GM18511 (cell line): Measurements from ENCODE around the gene MYRF.

Experiments used
- ATAC-seq: cut with Tn5 transposase; IDR thresholded peaks from one replicate; pipeline ENCODE4 v1.9.1; 2021; ENCODE audit warnings: mild to moderate bottlenecking, moderate library complexity; ENCODE audit not compliant: unreplicated experiment

MYRF gene

GRCh38 chr11:61718621-61719302, 33.7 kb upstream of the MYRF start:
- no peak for ATAC-seq

DNA sequence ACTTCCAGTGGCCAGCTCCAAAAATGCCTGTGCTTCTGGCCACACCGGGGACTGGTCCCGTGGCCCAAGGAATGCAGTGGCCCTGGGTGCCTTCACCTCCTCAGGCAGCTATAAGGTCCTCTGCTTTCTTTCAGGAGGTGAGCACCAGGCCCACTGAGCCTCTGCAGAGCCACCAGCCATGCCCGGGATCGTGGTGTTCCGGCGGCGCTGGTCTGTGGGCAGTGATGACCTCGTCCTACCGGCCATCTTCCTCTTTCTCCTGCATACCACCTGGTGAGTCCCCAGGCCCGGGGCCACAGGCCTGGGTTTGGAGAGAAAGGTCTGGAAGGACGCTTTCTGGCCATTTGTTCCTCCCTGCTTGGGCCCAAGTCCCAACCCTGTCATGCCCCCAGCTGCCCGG, 32.5 kb upstream of the MYRF start:
- ATAC-seq: no peak

GRCh38 chr11:61720597-61720996, 31.8 kb upstream of the MYRF start:
- ATAC-seq: no peak

- no peak for ATAC-seq
These were observed 28.0 kb upstream of the MYRF start for GRCh38 chr11:61724437-61724836.

- no peak for ATAC-seq
These were observed 26.6 kb upstream of the MYRF start for GRCh38 chr11:61725781-61726231.

- no peak for ATAC-seq
These were observed 25.7 kb upstream of the MYRF start for GRCh38 chr11:61726775-61727174.

DNA sequence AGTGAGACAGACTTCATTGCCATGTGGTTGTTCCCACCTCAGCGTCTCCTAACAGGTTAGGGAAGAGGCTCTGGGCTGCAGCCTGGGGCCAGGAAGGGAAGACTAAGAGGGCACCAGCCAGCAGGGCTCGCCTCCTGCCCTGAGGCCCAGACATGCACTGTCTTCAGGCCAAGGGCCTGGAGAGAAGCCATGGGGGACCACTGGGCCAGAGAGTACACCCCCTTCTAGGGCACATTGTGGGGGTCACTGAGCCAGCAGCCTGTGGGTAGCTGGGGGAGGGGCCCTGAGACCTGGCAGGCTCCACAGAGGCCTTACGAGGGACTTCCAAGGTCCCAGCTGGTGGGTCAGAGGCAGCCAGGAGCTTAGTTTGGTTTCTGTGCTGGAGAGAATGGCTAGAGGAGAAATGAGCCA, 25.0 kb upstream of the MYRF start:
- ATAC-seq: no peak

- no peak for ATAC-seq
These were observed 24.1 kb upstream of the MYRF start for GRCh38 chr11:61728066-61728939.

GRCh38 chr11:61728940-61729219, 23.6 kb upstream of the MYRF start:
- ATAC-seq: no peak

- no peak for ATAC-seq
These were observed 22.0 kb upstream of the MYRF start for GRCh38 chr11:61730240-61730994.

DNA sequence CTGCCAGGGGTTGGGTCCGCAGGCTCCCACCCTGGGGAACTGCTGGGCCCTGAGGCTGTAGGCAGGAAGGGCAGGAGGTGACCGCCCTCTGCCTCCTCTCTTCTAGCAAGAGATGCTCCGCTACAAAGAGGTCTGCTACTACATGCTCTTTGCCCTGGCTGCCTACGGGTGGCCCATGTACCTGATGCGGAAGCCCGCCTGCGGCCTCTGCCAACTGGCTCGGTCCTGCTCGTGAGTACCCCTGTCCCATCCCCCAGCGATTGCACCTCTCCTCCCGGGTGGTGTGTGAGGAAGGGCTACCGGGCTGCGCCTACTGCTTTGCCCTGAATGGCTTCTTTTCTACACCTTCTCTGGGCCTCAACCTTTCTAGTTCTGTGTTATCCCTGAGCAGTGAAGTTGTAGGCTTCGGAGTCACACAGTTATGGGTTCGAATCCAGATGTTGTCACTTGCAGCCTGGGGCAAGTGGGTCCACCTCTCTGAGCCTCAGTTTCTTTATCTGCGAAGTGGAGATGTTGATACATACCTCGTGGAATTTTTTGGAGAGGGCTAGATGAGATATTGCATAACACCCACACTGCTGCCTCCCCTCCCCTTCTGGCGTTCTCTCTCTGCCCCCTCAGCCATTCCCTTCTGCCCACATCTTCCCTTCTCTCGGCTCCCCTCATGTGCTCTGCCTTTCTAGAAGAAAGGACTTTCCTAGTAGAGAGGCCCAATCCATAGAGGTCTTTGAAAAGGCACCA, 21.1 kb upstream of the MYRF start:
- no peak for ATAC-seq

DNA sequence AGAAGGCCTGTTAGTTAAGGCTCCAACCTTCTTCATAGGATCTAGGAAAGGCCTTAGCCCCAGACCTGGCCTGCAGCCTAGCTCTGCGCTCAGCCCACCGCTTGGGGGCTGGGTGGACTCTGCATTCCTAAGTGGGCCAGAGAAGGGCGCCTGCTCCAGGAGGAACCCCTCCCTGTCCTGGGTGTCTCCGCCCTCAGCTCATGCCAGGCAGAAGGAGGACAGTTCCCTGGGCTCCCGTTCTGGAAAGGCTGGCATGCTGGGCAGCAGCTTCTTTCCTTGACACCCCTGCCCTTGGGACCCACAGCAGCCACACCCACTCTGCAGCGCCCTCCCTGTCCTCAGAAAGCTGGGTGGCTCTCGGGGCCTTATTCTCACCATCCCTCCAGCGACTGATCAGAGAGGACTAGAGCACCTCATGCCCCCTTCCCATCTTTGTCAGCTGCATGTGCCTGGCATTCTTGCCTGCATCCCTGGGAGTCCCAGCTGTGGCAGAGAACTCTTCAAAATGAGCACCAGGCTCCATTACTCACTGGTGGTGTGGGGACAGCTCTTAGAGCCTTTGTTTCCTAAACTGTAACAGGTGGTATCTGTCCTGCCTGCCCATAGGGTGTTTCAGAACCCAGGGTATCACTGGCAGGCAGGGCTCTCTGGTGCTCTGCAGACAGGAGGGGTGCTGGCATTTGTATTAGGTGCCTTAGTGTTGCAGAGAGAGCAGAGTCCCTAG, 20.3 kb upstream of the MYRF start:
- ATAC-seq: no peak

- ATAC-seq: no peak
These were observed 19.7 kb upstream of the MYRF start for GRCh38 chr11:61732705-61733104.

GRCh38 chr11:61733120-61733978, 19.1 kb upstream of the MYRF start:
- ATAC-seq: peak; percentile 90

- no peak for ATAC-seq
These were observed 17.7 kb upstream of the MYRF start for GRCh38 chr11:61734767-61735166.

DNA sequence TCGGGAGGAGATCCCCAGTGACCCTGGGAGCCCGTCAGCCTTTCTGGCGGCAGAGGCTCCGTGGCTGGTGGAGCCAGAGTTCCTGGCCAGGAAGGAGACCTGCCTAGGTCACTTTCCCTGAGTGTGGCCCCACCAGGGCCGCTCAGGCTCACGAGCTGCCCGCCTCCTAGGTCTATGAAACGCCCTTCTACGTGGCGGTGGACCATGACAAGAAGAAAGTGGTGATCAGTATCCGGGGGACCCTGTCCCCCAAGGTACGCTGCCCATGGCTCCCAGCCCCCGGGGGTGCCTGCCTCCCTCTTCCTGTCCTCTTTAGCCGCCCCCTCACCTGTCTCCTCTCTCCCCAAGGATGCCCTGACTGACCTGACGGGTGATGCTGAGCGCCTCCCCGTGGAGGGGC, 17.0 kb upstream of the MYRF start:
- no peak for ATAC-seq

- no peak for ATAC-seq
These were observed 16.1 kb upstream of the MYRF start for GRCh38 chr11:61736310-61736709.

DNA sequence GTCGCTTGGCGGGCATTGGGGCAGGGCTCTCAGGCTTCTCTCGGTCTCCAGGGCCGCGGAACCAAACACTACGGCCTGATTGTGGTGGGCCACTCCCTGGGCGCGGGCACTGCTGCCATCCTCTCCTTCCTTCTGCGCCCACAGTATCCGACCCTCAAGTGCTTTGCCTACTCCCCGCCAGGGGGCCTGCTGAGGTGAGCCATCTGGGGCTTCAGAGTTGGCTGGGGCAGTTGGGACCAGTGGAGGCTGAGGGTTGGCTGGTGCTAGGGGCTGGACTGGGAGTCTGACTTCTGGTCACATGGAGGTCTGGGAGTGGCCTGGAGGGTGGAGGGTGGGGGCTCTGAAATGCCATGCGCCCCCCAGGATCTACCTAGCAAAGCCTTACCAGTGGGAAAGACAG, 15.3 kb upstream of the MYRF start:
- no peak for ATAC-seq

- no peak for ATAC-seq
These were observed 14.6 kb upstream of the MYRF start for GRCh38 chr11:61737636-61738386.
